ENCODE data around the gene SCGN.

- TF ChIP-seq TAF1 (IDR thresholded peaks at IDR 0.05; ENCODE audit: borderline replicate concordance, insufficient read depth, low read length) (no peak), SIN3A (IDR thresholded peaks at IDR 0.05; ENCODE audit: borderline replicate concordance, insufficient read depth, low read length) (no peak), POLR2AphosphoS5 (IDR thresholded peaks at IDR 0.05; ENCODE audit: low read depth, low read length) (no peak), FOXP2 (optimal IDR thresholded peaks at IDR 0.05; ENCODE audit: borderline replicate concordance, extremely low read depth, extremely low read length, insufficient read depth) (no peak), REST (IDR thresholded peaks at IDR 0.05; ENCODE audit: insufficient read depth in 1 of 2, low read depth in 2 of 2, low read length in 2 of 2) (no peak)
Measured at GRCh38 chr6:25671652-25672051, 19.6 kb downstream of the SCGN start.

Data from PFSK-1 (cell line).